ENCODE results near the gene GNG7. TPM values are rescaled to one million over a fixed set of nuclear protein-coding genes. Genes with fewer than 3 reads are reported as not detected.
A peak's percentile ranks its signal among the peaks of the same experiment; 100 is the strongest.

Gene GNG7
- 1.7 TPM for total RNA-seq
- long read RNA-seq, full-length matches to known transcripts: 1 of 5 reads
- long read RNA-seq, partial matches to known transcripts: 0 of 5 reads
- long read RNA-seq, other reads (novel, unspliced or antisense): 4 of 5 reads

GRCh38 chr19:2702170-2703076 is at the start of gene GNG7:
Gene GNG7 (minus strand): TSS chr19:2702694. CDS start chr19:2520688, 182,006 bp downstream.
- DNase-seq (ENCODE audit: low spot score): peak; percentile 96

- DNase-seq (ENCODE audit: low spot score): no peak
Measured at GRCh38 chr19:2751438-2751830, 48.9 kb upstream of the GNG7 start.

GRCh38 chr19:2750808-2751437 is 48.4 kb upstream of the GNG7 start:
- DNase-seq (ENCODE audit: low spot score): no peak

DNA sequence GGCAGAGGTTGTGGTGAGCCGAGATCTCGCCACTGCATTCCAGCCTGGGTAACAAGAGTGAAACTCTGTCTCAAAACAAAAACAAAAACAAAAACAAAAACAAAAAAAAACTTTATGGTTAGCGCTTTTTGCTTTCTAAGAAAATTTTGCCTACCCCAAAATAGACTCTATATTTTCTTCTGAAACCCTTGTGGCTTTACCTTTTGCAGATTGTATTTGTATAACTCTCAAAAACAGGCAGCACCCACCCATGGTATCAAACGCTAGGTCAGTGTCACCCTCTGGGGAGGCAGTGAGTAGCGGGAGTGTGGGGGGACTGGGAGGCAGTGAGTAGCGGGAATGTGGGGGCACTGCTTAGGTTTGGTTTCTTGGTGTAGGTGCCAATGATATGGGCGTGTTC is 44.9 kb upstream of the GNG7 start:
- no peak for DNase-seq (ENCODE audit: low spot score)

GRCh38 chr19:2744113-2744512 is 41.6 kb upstream of the GNG7 start:
- DNase-seq (ENCODE audit: low spot score): no peak

DNA sequence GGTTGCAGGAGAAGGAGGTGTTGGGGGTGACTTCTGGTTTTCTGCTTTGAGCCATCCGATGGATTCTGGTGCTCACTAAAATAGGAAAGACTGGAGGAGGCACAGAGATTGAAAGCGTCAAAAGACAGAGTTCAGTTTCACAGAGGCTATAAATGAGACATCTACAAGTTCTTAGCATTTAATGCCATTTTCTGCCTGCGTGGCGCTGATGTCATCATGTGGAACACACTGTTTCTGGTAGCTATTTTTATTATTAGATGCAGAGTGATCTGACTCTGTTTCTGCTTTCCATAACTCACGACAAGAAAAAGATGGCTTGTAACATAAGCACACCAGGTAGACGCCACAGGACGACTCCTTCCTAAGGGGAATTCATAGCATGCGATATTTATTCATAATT is 40.6 kb upstream of the GNG7 start:
- no peak for DNase-seq (ENCODE audit: low spot score)

DNA sequence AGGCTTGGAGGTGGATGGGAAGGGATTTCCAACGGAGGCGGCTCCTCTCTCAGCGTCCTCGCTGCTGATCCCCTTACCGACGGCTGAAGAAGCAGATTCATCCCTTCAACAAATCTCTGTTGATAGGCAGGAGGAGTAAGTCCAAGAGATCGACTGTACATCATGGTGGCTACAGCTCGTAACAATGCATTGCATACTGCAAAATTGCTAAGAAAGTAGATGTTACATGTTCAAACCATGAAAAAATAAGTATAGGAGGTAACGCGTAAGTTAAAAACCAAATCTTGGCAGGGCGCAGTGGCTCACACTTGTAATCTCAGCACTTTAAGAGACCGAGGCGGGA is 37.8 kb upstream of the GNG7 start:
- no peak for DNase-seq (ENCODE audit: low spot score)

- DNase-seq (ENCODE audit: low spot score): peak; percentile 98
Measured at GRCh38 chr19:2739602-2740313, 37.3 kb upstream of the GNG7 start, which contains the start of gene SLC39A3. Gene SLC39A3 (minus strand): TSS chr19:2740017. CDS start chr19:2737257, 2,760 bp downstream.

- no peak for DNase-seq (ENCODE audit: low spot score)
Measured at GRCh38 chr19:2736550-2737190, 34.2 kb upstream of the GNG7 start.

- DNase-seq (ENCODE audit: low spot score): no peak
Measured at GRCh38 chr19:2735374-2735773, 32.9 kb upstream of the GNG7 start.

GRCh38 chr19:2734589-2735288 is 32.2 kb upstream of the GNG7 start:
- DNase-seq (ENCODE audit: low spot score): no peak

DNA sequence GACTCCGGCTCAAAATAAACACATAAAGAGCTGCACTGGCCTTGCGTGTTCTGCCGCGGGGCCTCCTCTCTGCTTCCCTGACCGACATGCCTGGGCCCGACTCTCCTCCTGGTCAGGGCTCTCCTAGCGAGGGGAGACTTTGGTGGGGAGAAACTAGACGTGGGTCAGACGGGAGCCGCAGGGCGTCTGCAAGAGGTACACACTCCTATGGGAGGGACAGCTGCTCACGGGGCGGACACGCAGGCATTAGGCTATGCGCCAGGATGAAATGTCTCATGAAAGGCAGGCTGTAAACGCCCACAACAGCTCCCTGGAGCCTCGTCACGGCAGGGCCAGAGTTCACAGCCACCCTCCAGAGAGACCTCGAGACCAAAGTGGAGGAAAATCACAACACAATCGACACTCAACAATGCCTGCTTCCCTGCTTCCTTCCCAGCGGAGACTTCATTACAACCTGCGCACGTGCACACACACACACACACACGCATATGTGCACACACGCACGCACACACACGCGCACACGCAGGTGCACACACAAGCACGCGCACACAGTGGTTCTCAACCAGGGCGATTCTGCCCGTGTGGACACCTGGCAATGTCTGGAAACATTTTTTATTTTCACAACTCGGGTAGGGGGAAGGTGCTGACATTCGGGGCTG is 31.6 kb upstream of the GNG7 start:
- no peak for DNase-seq (ENCODE audit: low spot score)

- no peak for DNase-seq (ENCODE audit: low spot score)
Measured at GRCh38 chr19:2732883-2733282, 30.4 kb upstream of the GNG7 start.

DNA sequence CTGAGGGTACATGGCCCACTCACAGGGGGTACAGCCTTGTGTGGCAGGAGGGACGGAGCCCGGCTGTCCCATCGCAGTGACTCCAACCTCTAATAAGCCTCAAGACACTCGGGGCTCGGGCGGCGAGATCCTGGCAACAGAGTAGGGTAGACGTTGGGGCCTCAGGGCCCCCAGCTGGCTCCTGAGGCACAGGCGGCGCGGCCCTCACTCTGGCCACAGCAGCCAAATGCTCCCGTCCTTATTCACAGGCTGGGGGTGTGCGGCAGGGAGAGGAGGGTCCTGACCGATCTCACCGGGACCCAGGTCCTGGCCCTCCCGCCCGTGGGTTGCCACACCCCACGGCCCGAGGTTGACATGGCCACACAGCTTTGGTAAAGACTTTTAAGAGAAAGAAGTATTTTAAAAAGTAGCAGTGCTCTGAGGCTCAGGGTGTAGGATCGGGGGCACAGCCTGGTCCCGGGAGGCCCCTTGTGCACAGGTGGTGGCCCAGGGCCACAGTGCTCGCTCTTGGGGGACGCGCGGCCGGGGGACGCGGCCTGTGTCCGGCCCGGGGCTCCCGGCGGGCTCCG is 29.7 kb upstream of the GNG7 start:
- no peak for DNase-seq (ENCODE audit: low spot score)

DNA sequence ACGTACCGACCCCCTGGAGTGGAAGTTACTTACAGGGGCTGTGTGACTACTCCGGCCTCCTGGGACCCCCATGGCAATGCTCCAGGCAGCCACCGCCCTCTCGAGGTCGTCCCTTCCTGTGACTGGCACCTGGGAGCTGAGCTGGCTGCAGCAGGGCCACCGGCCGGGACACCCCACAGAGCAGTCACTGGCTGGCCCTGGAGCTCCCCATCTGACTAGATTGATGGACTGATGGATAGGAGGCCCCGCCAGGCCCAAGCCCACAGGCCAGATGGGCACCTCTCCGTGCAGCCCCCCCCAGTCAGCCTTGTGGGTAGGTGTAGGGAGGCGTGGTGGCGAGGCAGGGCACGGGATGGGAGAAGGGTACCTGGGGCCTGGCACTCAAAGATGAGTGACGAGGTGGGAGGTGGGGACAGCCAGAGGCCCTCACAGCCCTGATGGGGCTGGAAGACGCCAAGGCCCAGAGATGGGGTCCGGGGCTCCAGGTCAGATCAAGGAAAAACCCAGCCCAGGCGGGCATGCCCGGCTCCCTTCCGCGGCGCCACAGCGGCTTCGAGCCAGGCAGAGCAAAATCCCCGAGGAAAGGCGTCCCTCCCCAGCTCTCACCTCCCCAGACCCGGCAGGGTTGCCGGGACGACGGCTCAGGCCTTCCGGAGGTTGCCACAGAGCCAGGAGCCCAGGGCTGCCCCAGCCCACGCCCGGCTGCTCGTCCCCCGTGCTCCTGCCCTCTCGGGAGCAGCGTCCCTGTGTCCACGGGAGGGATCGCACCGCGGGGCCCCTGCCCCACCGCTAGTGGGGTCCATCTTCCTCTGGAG is 28.9 kb upstream of the GNG7 start:
- no peak for DNase-seq (ENCODE audit: low spot score)

DNA sequence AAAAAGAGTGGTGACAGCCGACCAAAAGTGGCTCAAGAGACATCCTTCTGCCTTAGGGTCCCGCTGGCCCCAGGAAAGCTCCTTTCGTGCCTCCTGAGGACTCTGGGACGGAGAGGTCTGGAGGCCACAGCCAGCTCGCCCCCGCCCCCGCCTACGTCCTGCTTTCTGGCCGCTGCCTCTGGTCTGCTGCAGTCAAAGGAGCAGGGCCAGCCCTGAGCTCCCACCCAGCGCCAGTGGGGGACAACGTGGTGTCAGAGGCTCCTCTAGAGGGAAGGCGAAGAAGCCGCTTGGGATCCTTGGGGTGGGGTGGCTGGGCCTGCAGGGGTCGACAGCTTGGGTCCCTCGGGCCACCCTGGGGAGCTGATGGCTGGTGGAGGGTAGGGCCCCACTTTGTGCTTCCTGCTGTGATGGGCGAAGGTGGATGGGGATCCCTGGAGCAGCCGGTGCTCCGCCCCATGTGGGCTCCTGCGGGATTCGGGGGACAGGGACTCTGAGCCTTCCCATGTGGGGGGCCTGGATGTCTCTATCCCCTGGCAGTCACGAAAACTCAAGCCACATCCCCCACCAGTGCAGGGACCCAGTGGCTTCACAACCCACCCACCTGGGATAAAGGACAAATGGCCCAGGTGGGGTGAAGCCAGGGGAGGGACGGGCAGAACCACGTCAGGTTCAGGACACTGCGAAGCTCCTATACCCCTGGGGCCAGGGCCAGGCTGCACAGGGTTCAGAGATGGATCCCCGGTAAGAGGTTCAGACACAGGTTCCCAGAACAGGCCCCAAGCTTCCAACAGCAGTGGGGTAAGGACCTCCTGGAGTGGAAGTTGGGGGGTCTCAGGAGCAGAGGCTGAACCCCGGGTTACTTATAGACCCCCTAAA is 27.7 kb upstream of the GNG7 start:
- no peak for DNase-seq (ENCODE audit: low spot score)

DNA sequence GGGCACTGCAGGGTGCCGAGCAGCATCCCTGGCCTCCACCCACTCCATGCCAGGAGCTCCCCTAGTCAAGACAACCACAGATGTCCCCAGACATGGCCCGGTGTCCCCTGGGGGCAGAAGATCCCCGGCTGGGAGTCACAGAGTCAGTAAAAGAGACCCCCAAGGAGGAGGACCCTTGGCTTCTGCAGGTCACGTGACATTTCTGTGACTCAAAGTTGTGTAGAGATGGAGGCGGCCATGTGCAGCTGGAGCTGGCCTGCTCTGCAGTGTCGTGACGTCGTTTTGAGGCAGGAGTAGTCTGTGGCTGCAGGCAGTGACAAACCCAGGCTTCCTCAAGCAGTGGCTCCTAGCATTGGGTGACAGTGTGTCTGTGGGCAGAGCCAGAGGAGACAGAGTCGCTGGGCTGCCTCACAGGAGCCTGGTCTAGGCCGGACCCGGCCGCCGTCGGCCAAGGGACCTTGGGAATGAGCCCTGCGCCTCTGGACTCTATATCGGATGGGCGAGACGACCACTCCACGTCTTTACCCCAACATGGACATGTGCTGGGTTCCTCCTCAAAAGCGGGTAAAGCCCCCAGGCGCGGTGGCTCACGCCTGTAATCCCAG is 26.4 kb upstream of the GNG7 start:
- no peak for DNase-seq (ENCODE audit: low spot score)

GRCh38 chr19:2727640-2727944 is 25.1 kb upstream of the GNG7 start:
- no peak for DNase-seq (ENCODE audit: low spot score)

Measured in mesenteric fat pad (tissue), 1 donor.